Measurements from ENCODE around the gene ADGRL3. TPM values are rescaled to one million over a fixed set of nuclear protein-coding genes. Genes with fewer than 3 reads are reported as not detected.

ADGRL3 gene
- total RNA-seq, 2 experiments from 2014 or later, result not detected

DNA sequence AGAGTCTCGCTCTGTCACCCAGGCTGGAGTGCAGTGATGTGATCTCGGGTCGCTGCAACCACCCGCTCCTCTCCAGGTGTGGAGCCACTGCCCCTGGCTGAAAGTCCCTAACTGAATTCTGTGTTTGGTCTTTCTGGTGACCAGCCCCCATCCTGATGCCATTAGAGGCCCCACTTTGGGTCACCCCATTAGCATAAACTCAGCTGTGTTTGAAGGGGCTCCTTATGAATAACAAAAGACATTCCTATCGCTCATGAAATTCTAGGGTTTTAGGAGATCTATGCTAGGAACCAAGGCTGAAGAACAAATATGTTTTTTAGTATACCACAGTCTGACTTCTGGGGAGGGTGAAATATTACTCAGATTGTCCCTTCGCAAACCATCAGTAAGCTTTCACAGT, 652.9 kb downstream of the ADGRL3 start:
- no peak for ATAC-seq (ENCODE audit: low read depth)
- no peaks in the 10 kb centered on the region for H3K4me1 Mint-ChIP-seq
- H3K4me3 Mint-ChIP-seq, result no peak overlapping the region
- no peak overlapping the region for H3K27ac Mint-ChIP-seq
- POLR2A ChIA-PET, result no interaction called here
- peaks cover 4% of the 10 kb centered on the region for H3K9me3 Mint-ChIP-seq
- H3K36me3 Mint-ChIP-seq, result no peaks in the 10 kb centered on the region
- H3K27me3 Mint-ChIP-seq, result no peaks in the 10 kb centered on the region
- DNase-seq, result no peak

DNA sequence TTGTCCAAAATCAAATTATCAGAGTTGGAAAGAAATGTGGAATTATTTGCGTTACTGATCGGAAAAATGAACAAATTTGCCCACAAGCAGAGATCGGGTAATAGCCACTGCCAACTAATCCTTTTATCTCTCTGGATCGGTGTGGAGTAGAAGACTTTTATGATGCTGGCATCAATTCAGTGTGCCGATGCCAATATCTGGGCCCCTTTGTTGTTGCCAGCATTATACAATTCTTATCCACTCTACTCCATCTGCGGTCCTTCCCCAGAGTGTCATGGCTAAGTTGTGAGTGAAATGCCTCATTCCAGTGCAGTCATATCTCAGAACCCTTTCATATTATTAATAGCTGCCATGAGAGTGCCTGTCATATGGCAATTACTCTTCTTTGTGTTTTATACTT, 660.2 kb downstream of the ADGRL3 start:
- Mint-ChIP-seq H3K27ac (no peak overlapping the region), H3K36me3 (no peaks in the 10 kb centered on the region), H3K9me3 (no peaks in the 10 kb centered on the region), H3K4me3 (no peak overlapping the region), H3K4me1 (no peaks in the 10 kb centered on the region), H3K27me3 (no peaks in the 10 kb centered on the region)
- POLR2A ChIA-PET, result no interaction called here
- no peak for ATAC-seq (ENCODE audit: low read depth)
- no peak for DNase-seq

GRCh38 chr4:61864286-61864685, 664.2 kb downstream of the ADGRL3 start:
- Mint-ChIP-seq H3K9me3 (peaks cover 5% of the 10 kb centered on the region), H3K27me3 (no peaks in the 10 kb centered on the region), H3K36me3 (no peaks in the 10 kb centered on the region), H3K27ac (no peak overlapping the region), H3K4me1 (no peaks in the 10 kb centered on the region), H3K4me3 (no peak overlapping the region)
- DNase-seq (no peak), ATAC-seq (ENCODE audit: low read depth) (no peak)
- POLR2A ChIA-PET, result no interaction called here

DNA sequence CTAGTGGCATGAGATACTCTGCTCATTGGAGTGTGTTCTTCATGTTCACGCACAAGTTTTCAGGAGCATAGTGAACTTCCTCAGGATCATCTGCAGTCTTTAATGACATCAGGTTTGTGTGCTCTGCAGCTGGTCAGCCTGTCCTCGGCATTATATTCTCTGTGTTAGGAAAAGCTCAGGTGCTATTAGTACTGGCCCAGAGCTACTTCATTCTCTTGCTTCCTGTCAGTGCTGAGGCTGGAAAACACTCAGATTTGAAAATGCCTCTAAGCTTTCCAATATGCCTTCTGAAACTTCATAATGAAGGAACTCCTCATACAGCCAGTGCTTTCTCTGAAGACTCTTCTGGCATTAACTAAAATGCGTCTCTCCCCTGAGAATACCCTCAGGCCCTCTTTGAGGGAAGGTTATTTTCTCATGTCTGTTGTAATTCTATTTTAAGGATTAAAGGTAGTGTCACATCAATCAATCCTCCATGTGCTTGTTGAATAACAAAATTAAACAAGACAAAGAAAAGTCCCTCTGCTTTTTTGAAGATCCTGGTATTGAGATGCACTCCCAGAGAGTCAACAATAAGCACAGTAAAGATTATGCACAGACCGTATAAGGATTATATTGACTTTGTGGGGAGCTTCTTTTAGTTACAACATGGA, 666.4 kb downstream of the ADGRL3 start:
- Mint-ChIP-seq H3K27ac (no peak overlapping the region), H3K4me1 (no peaks in the 10 kb centered on the region), H3K9me3 (peaks cover 5% of the 10 kb centered on the region), H3K36me3 (no peaks in the 10 kb centered on the region), H3K27me3 (no peaks in the 10 kb centered on the region), H3K4me3 (no peak overlapping the region)
- no peak for ATAC-seq (ENCODE audit: low read depth)
- no peak for DNase-seq
- POLR2A ChIA-PET, result no interaction called here

- POLR2A ChIA-PET, result no interaction called here
- no peak for ATAC-seq (ENCODE audit: low read depth)
- Mint-ChIP-seq H3K27me3 (no peaks in the 10 kb centered on the region), H3K4me1 (no peaks in the 10 kb centered on the region), H3K36me3 (no peaks in the 10 kb centered on the region), H3K9me3 (peaks cover 13% of the 10 kb centered on the region), H3K4me3 (no peak overlapping the region), H3K27ac (no peak overlapping the region)
- DNase-seq, result no peak
These were observed 672.9 kb downstream of the ADGRL3 start for GRCh38 chr4:61872983-61873382.

DNA sequence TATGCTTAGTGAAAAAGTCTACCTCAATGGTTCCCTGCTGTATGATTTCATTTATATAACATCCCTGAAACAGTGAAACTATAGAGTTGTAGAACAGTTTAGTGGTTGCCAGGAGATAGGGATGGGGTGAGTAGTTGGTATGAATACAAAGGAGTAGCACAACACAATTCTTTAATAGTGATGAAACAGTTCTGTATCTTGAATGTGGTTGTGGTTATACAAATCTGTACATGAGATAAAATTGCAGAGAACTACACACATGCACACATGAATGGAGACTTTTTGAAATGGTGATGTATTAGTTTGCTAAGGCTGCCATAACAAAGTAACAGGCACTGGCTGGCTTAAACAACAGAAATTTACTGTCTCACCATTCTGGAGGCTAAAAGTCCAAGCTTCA, 677.1 kb downstream of the ADGRL3 start:
- H3K4me1 Mint-ChIP-seq, result no peaks in the 10 kb centered on the region
- DNase-seq, result no peak
- H3K4me3 Mint-ChIP-seq, result no peak overlapping the region
- POLR2A ChIA-PET, result no interaction called here
- no peak overlapping the region for H3K27ac Mint-ChIP-seq
- H3K27me3 Mint-ChIP-seq, result no peaks in the 10 kb centered on the region
- no peaks in the 10 kb centered on the region for H3K36me3 Mint-ChIP-seq
- ATAC-seq (ENCODE audit: low read depth), result no peak
- H3K9me3 Mint-ChIP-seq, result peaks cover 3% of the 10 kb centered on the region

DNA sequence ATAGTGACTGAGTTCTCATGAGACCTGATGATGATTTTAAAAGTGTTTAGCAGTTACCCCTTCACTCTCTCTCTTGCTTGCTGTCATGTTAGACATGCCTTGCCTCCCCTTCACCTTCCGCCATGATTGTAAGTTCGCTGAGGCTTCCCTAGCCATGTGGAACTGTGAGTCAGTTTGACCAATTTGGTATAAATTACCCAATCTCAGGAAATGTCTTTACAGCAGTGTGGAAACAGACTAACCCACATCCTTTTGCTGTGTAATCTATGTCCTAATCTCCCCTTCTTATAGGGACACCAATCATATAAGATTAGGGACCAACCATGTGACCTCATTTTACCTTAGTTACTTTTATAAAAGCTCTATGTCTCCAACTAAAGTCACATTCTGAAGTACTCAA, 677.8 kb downstream of the ADGRL3 start:
- H3K9me3 Mint-ChIP-seq, result peaks cover 3% of the 10 kb centered on the region
- no peaks in the 10 kb centered on the region for H3K36me3 Mint-ChIP-seq
- ATAC-seq (ENCODE audit: low read depth), result no peak
- no peaks in the 10 kb centered on the region for H3K27me3 Mint-ChIP-seq
- H3K27ac Mint-ChIP-seq, result no peak overlapping the region
- POLR2A ChIA-PET, result no interaction called here
- H3K4me3 Mint-ChIP-seq, result no peak overlapping the region
- no peak for DNase-seq
- H3K4me1 Mint-ChIP-seq, result no peaks in the 10 kb centered on the region

GRCh38 chr4:61882381-61882780, 682.3 kb downstream of the ADGRL3 start:
- no peak overlapping the region for H3K27ac Mint-ChIP-seq
- POLR2A ChIA-PET, result no interaction called here
- H3K9me3 Mint-ChIP-seq, result peaks cover 4% of the 10 kb centered on the region
- H3K4me1 Mint-ChIP-seq, result no peaks in the 10 kb centered on the region
- ATAC-seq (ENCODE audit: low read depth) (no peak), DNase-seq (no peak)
- H3K4me3 Mint-ChIP-seq, result no peak overlapping the region
- H3K27me3 Mint-ChIP-seq, result no peaks in the 10 kb centered on the region
- H3K36me3 Mint-ChIP-seq, result no peaks in the 10 kb centered on the region

DNA sequence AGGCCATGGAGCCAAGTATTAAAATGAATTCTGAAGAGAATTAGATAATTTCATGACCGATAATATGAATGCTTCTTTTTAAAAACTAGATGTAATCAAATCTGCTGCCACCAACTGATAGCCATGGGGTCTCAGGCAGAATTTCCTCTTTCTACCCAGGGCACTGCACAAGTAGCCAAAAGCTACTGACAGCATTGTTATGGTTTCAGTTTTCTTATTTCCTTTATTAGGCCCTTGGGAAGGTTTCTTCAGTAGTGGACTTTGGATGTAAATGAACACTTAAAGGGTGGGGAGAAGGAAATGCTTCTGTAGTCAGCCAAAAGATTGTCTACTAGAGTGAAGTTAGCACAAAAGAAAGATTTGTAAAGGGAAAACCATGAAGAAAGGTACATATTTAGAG, 686.0 kb downstream of the ADGRL3 start:
- no peak for ATAC-seq (ENCODE audit: low read depth)

DNA sequence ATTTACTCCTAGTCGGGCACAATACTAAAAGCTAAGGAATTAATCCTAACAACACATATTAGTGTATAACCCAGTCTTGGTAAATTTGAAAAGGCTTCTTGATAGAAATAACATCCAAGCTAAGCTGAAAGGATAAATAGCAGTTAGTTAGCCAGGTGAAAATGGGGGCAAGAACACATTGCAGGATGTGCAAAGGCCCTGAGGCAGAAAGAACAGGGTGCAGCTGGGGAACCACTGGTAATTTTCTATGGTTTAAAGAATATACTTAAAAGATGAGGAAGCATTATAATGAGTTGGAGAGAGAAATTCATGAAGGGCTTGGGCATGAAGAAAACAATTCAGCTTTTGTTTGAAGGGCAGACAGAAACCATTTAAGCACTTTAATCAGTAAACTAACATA, 689.0 kb downstream of the ADGRL3 start:
- no peak for DNase-seq
- Mint-ChIP-seq H3K36me3 (no peaks in the 10 kb centered on the region), H3K27me3 (no peaks in the 10 kb centered on the region), H3K4me1 (no peaks in the 10 kb centered on the region), H3K9me3 (peaks cover 2% of the 10 kb centered on the region), H3K27ac (no peak overlapping the region), H3K4me3 (no peak overlapping the region)
- POLR2A ChIA-PET, result no interaction called here
- ATAC-seq (ENCODE audit: low read depth), result no peak

More for the DNA sequence above, 686.0 kb downstream of the ADGRL3 start:
- POLR2A ChIA-PET, result no interaction called here
- H3K9me3 Mint-ChIP-seq, result peaks cover 2% of the 10 kb centered on the region
- no peak overlapping the region for H3K27ac Mint-ChIP-seq
- H3K4me1 Mint-ChIP-seq, result no peaks in the 10 kb centered on the region
- DNase-seq, result no peak
- no peaks in the 10 kb centered on the region for H3K27me3 Mint-ChIP-seq
- H3K36me3 Mint-ChIP-seq, result no peaks in the 10 kb centered on the region
- no peak overlapping the region for H3K4me3 Mint-ChIP-seq

- Mint-ChIP-seq H3K36me3 (no peaks in the 10 kb centered on the region), H3K4me3 (no peak overlapping the region), H3K27ac (no peak overlapping the region), H3K27me3 (no peaks in the 10 kb centered on the region), H3K9me3 (peaks cover 4% of the 10 kb centered on the region), H3K4me1 (no peaks in the 10 kb centered on the region)
- DNase-seq (no peak), ATAC-seq (ENCODE audit: low read depth) (no peak)
- POLR2A ChIA-PET, result no interaction called here
These were observed 690.2 kb downstream of the ADGRL3 start for GRCh38 chr4:61890321-61890720.

GRCh38 chr4:61891953-61892352, 691.8 kb downstream of the ADGRL3 start:
- ATAC-seq (ENCODE audit: low read depth), result no peak

GRCh38 chr4:61896634-61897033, 696.5 kb downstream of the ADGRL3 start:
- Mint-ChIP-seq H3K4me3 (no peak overlapping the region), H3K27ac (no peak overlapping the region), H3K36me3 (no peaks in the 10 kb centered on the region), H3K4me1 (no peaks in the 10 kb centered on the region), H3K9me3 (peaks cover 5% of the 10 kb centered on the region), H3K27me3 (no peaks in the 10 kb centered on the region)
- no peak for DNase-seq
- ATAC-seq (ENCODE audit: low read depth), result no peak
- POLR2A ChIA-PET, result no interaction called here

More at GRCh38 chr4:61891953-61892352, 691.8 kb downstream of the ADGRL3 start:
- no peak overlapping the region for H3K4me3 Mint-ChIP-seq
- H3K27me3 Mint-ChIP-seq, result no peaks in the 10 kb centered on the region
- DNase-seq, result no peak
- no peaks in the 10 kb centered on the region for H3K36me3 Mint-ChIP-seq
- no peak overlapping the region for H3K27ac Mint-ChIP-seq
- H3K4me1 Mint-ChIP-seq, result no peaks in the 10 kb centered on the region
- peaks cover 3% of the 10 kb centered on the region for H3K9me3 Mint-ChIP-seq
- POLR2A ChIA-PET, result no interaction called here

- ATAC-seq (ENCODE audit: low read depth) (no peak), DNase-seq (no peak)
- Mint-ChIP-seq H3K4me3 (no peak overlapping the region), H3K9me3 (no peaks in the 10 kb centered on the region), H3K27ac (no peak overlapping the region), H3K4me1 (no peaks in the 10 kb centered on the region), H3K36me3 (no peaks in the 10 kb centered on the region), H3K27me3 (no peaks in the 10 kb centered on the region)
- POLR2A ChIA-PET, result no interaction called here
These were observed 708.9 kb downstream of the ADGRL3 start for GRCh38 chr4:61909031-61909430.

GRCh38 chr4:61911313-61911756, 711.2 kb downstream of the ADGRL3 start:
- no peaks in the 10 kb centered on the region for H3K9me3 Mint-ChIP-seq
- H3K27ac Mint-ChIP-seq, result no peak overlapping the region
- H3K27me3 Mint-ChIP-seq, result no peaks in the 10 kb centered on the region
- no peaks in the 10 kb centered on the region for H3K36me3 Mint-ChIP-seq
- POLR2A ChIA-PET, result no interaction called here
- no peak for DNase-seq
- ATAC-seq (ENCODE audit: low read depth), result no peak
- H3K4me3 Mint-ChIP-seq, result no peak overlapping the region
- H3K4me1 Mint-ChIP-seq, result no peaks in the 10 kb centered on the region

Measured in activated naive CD8-positive, alpha-beta T cell treated with anti-CD3 and anti-CD28 coated beads, Interleukin-2, amount 10 ng/mL, durations not matched to agents 7 days and 5 days (primary cell).